Measurements from ENCODE around the gene STK32C. TPM values are rescaled to one million over a fixed set of nuclear protein-coding genes. Genes with fewer than 3 reads are reported as not detected.

The STK32C gene
- total and polyA plus RNA-seq, 2 experiments from 2014 or later, result 8.8 to 9.8 TPM

DNA sequence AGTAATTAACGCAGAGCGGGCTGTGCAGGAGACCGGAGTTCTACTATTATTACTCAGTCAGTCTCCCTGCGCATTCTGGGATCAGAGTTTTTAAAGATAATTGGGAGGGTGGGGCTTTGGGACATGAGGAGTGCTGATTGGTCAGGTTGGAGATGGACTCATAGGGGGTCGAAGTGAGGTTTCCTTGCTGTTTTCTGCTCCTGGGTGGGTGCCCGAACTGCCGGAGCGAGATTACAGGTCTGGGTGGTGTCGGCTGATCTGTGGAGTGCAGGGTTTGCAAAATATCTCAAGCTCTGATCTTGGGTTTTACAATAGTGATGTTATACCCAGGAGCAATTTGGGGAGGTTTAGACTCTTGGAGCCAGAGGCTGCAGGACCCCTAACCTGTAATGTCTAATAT is 20.4 kb upstream of the STK32C start:
- Histone ChIP-seq H3K4me2 (ENCODE audit: unreplicated experiment) (no peak overlapping the region), H2AFZ (no peak overlapping the region), H3K27ac (no peak overlapping the region), H3F3A (ENCODE audit: insufficient read depth) (peaks cover 26% of the 10 kb centered on the region), H4K20me1 (ENCODE audit: insufficient read depth) (no peaks in the 10 kb centered on the region), H3K9ac (no peak overlapping the region), H3K9me2 (ENCODE audit: insufficient read depth) (no peaks in the 10 kb centered on the region), H3K9me3 (ENCODE audit: low read depth) (no peaks in the 10 kb centered on the region), H3K4me1 (ENCODE audit: insufficient read depth) (peaks cover 31% of the 10 kb centered on the region), H3K4me3 (no peak overlapping the region), H3K27me3 (replicated peaks; ENCODE audit: insufficient read depth) (no peaks in the 10 kb centered on the region), H3K79me2 (ENCODE audit: insufficient read depth) (peaks cover 85% of the 10 kb centered on the region), H3K36me3 (ENCODE audit: low read depth) (peaks cover 2% of the 10 kb centered on the region; the same call in 1 of the 2 replicates)
- in situ Hi-C loops (cut with MboI), result no loop called here
- TF ChIP-seq EZH2 (IDR thresholded peaks at IDR 0.05; ENCODE audit: insufficient read depth, poor library complexity, severe bottlenecking) (no peak), EZH2phosphoT487 (IDR thresholded peaks at IDR 0.05; ENCODE audit: insufficient read depth, low read depth) (no peak)
- DNase-seq, result no peak
- WGBS, 2 experiments (ENCODE audit: low coverage in 1 of 2, low lambda C conversion rate in 2 of 2, missing lambda C conversion rate in 2 of 2), result 95 to 96% methylated on average over 9 of the region's 9 CpGs

GRCh38 chr10:132326925-132327324 is 19.2 kb upstream of the STK32C start:
- 36 to 47% methylated on average over 4 of the region's 4 CpGs for WGBS, 2 experiments (ENCODE audit: low coverage in 1 of 2, low lambda C conversion rate in 2 of 2, missing lambda C conversion rate in 2 of 2)
- H3K4me3 ChIP-seq, result no peak overlapping the region
- no peaks in the 10 kb centered on the region for H4K20me1 ChIP-seq (ENCODE audit: insufficient read depth)
- in situ Hi-C loops (cut with MboI), result no loop called here
- no peaks in the 10 kb centered on the region for H3K27me3 ChIP-seq (replicated peaks; ENCODE audit: insufficient read depth)
- no peaks in the 10 kb centered on the region for H3K9me2 ChIP-seq (ENCODE audit: insufficient read depth)
- no peak overlapping the region for H3K9ac ChIP-seq
- peaks cover 34% of the 10 kb centered on the region for H3K4me1 ChIP-seq (ENCODE audit: insufficient read depth)
- H3F3A ChIP-seq (ENCODE audit: insufficient read depth), result peaks cover 38% of the 10 kb centered on the region
- no peaks in the 10 kb centered on the region for H3K9me3 ChIP-seq (ENCODE audit: low read depth)
- TF ChIP-seq EZH2phosphoT487 (IDR thresholded peaks at IDR 0.05; ENCODE audit: insufficient read depth, low read depth) (no peak), EZH2 (IDR thresholded peaks at IDR 0.05; ENCODE audit: insufficient read depth, poor library complexity, severe bottlenecking) (no peak)
- peaks cover 85% of the 10 kb centered on the region for H3K79me2 ChIP-seq (ENCODE audit: insufficient read depth)
- peak; percentile 34 for DNase-seq
- no peak overlapping the region for H3K4me2 ChIP-seq (ENCODE audit: unreplicated experiment)
- peak overlapping the region; percentile 32 for H3K27ac ChIP-seq
- H2AFZ ChIP-seq, result no peak overlapping the region
- H3K36me3 ChIP-seq (ENCODE audit: low read depth), result peaks cover 2% of the 10 kb centered on the region; the same call in 1 of the 2 replicates

DNA sequence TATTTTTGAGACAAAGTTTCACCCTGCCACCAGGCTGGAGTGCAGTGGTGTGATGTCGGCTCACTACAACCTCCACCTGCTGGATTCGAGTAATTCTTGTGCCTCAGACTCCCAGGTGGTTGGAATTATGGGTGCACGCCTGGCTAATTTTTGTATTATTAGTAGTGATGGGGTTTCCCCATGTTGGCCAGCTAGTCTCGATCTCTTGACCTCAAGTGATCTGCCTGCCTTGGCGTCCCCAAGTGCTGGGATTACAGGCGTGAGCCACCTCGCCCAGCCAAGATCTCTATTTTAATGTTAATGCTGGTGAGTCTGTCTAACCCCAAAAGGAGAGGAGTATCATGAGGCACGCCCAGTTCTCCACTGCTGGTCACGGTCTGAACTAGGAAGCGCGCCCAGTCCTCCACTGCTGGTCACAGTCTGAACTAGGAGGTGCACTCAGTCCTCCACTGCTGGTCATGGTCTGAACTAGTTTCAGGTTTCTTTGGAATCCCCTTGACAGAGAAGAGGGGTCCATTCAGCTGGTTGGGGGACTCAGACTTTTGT is 18.7 kb upstream of the STK32C start:
- peaks cover 34% of the 10 kb centered on the region for H3K4me1 ChIP-seq (ENCODE audit: insufficient read depth)
- peak; percentile 58 for DNase-seq
- WGBS, 2 experiments (ENCODE audit: low coverage in 1 of 2, low lambda C conversion rate in 2 of 2, missing lambda C conversion rate in 2 of 2), result 66% methylated on average over 11 of the region's 11 CpGs
- peaks cover 88% of the 10 kb centered on the region for H3K79me2 ChIP-seq (ENCODE audit: insufficient read depth)
- peaks cover 42% of the 10 kb centered on the region for H3F3A ChIP-seq (ENCODE audit: insufficient read depth)
- H3K9ac ChIP-seq, result no peak overlapping the region
- TF ChIP-seq EZH2phosphoT487 (IDR thresholded peaks at IDR 0.05; ENCODE audit: insufficient read depth, low read depth) (no peak), EZH2 (IDR thresholded peaks at IDR 0.05; ENCODE audit: insufficient read depth, poor library complexity, severe bottlenecking) (no peak)
- no peak overlapping the region for H2AFZ ChIP-seq
- H3K9me2 ChIP-seq (ENCODE audit: insufficient read depth), result no peaks in the 10 kb centered on the region
- peaks cover 2% of the 10 kb centered on the region; the same call in 1 of the 2 replicates for H3K36me3 ChIP-seq (ENCODE audit: low read depth)
- no peak overlapping the region for H3K4me2 ChIP-seq (ENCODE audit: unreplicated experiment)
- no peaks in the 10 kb centered on the region for H4K20me1 ChIP-seq (ENCODE audit: insufficient read depth)
- peak overlapping the region; percentile 32 for H3K27ac ChIP-seq
- no peaks in the 10 kb centered on the region for H3K9me3 ChIP-seq (ENCODE audit: low read depth)
- no peaks in the 10 kb centered on the region for H3K27me3 ChIP-seq (replicated peaks; ENCODE audit: insufficient read depth)
- in situ Hi-C loops (cut with MboI), result no loop called here
- no peak overlapping the region for H3K4me3 ChIP-seq

GRCh38 chr10:132324186-132324585 is 16.4 kb upstream of the STK32C start:
- Histone ChIP-seq H3K4me1 (ENCODE audit: insufficient read depth) (peaks cover 45% of the 10 kb centered on the region), H2AFZ (no peak overlapping the region), H3F3A (ENCODE audit: insufficient read depth) (peaks cover 36% of the 10 kb centered on the region), H3K9me3 (ENCODE audit: low read depth) (no peaks in the 10 kb centered on the region), H3K36me3 (ENCODE audit: low read depth) (peaks cover 2% of the 10 kb centered on the region; the same call in 1 of the 2 replicates), H3K4me2 (ENCODE audit: unreplicated experiment) (no peak overlapping the region), H3K9ac (no peak overlapping the region), H3K27me3 (replicated peaks; ENCODE audit: insufficient read depth) (no peaks in the 10 kb centered on the region), H3K4me3 (no peak overlapping the region), H3K27ac (no peak overlapping the region), H3K9me2 (ENCODE audit: insufficient read depth) (no peaks in the 10 kb centered on the region), H3K79me2 (ENCODE audit: insufficient read depth) (peaks cover 74% of the 10 kb centered on the region), H4K20me1 (ENCODE audit: insufficient read depth) (no peaks in the 10 kb centered on the region)
- WGBS, 2 experiments (ENCODE audit: low coverage in 1 of 2, low lambda C conversion rate in 2 of 2, missing lambda C conversion rate in 2 of 2), result 78 to 88% methylated on average over 1 of the region's 1 CpG
- DNase-seq, result no peak
- in situ Hi-C loops (cut with MboI), result no loop called here
- TF ChIP-seq EZH2phosphoT487 (IDR thresholded peaks at IDR 0.05; ENCODE audit: insufficient read depth, low read depth) (no peak), EZH2 (IDR thresholded peaks at IDR 0.05; ENCODE audit: insufficient read depth, poor library complexity, severe bottlenecking) (no peak)

All from GM23248 (cell line).